Esophagus muscularis mucosa (tissue), 4 donors: ENCODE results near the gene TMEM53. TPM values are rescaled to one million over a fixed set of nuclear protein-coding genes. Genes with fewer than 3 reads are reported as not detected.

Experiments used
- DNase-seq: peaks from one replicate; pipeline ENCODE4 v3.0.0-alpha.2; 2017; ENCODE audit errors: extremely low spot score
- H3K27ac ChIP-seq, 4 donors: fragments of 200-600 bp; sonication (generic); replicated peaks in 1 of 4; 1 replicate in 3 of 4; 2 replicates in 1 of 4; pipeline ENCODE4 v1.5.1; 2016 to 2019; ENCODE audit warnings: mild to moderate bottlenecking in 1 of 4
- H3K27me3 ChIP-seq, 4 donors: fragments of 200-600 bp; sonication (generic); one replicate each; pipeline versions ENCODE4 v1.5.1 to v1.6.0; 2016 to 2019
- H3K36me3 ChIP-seq, 4 donors: fragments of 200-600 bp; sonication (generic); one replicate each; pipeline ENCODE4 v1.5.1; 2016 to 2019
- H3K4me1 ChIP-seq, 4 donors: fragments of 200-600 bp; sonication (generic); one replicate each; pipeline ENCODE4 v1.5.1; 2016 to 2019
- H3K4me3 ChIP-seq, 4 donors: fragments of 200-600 bp; sonication (generic); 1 replicate in 2 of 4; 2 replicates in 2 of 4; pipeline ENCODE4 v1.5.1; 2016 to 2019; ENCODE audit warnings: mild to moderate bottlenecking in 4 of 4, moderate library complexity in 1 of 4
- H3K9me3 ChIP-seq, 4 donors: fragments of 200-600 bp; sonication (generic); 1 replicate in 3 of 4; 2 replicates in 1 of 4; pipeline ENCODE4 v1.5.1; 2016 to 2019
- EP300 ChIP-seq: sonication (generic); formaldehyde crosslinking; IDR thresholded peaks from one replicate; pipeline ENCODE4 v1.6.1; 2017; ENCODE audit warnings: antibody characterized with exemption
- POLR2A ChIP-seq: fragments of 450-650 bp; IDR thresholded peaks from one replicate; pipeline ENCODE4 v1.6.1; 2017; ENCODE audit warnings: antibody characterized with exemption, moderate library complexity, mild to moderate bottlenecking, low read depth
- POLR2AphosphoS5 ChIP-seq, 2 donors: sonication (generic); formaldehyde crosslinking; IDR thresholded peaks; one replicate each; pipeline ENCODE4 v1.6.1; 2017; ENCODE audit warnings: antibody characterized with exemption in 2 of 2
- WGBS: methylation state at CpG from one replicate; pipeline ENCODE4 v1.1.5; 2018; 5-methylcytosine and 5-hydroxymethylcytosine counted together
- intact Hi-C: fragments of 100-400 bp; cut with DNase I; formaldehyde crosslinking; loops from one replicate; pipeline ENCODE4 v1.15.1; 2023
- total RNA-seq, 4 donors: library from RNA; depleted of rRNA; stranded (reverse); fragments of >200 nt; gene quantifications; one replicate each; pipeline versions ENCODE4 v1.1.0 to v1.2.1, GENCODE V29; 2016
- TF ChIP-seq, protein P1 (sequence below), 3 experiments: fragments of 200-600 bp in 2 of 3; fragments of 450-650 bp in 1 of 3; sonication (generic) in 2 of 3; IDR thresholded peaks; one replicate each; pipeline ENCODE4 v1.5.1; 2017 to 2019; ENCODE audit warnings: antibody characterized with exemption in 3 of 3, mild to moderate bottlenecking in 2 of 3, moderate library complexity in 1 of 3

Gene TMEM53
- total RNA-seq, 4 donors from 2014 or later, result 4.5 to 7.0 (median 5.7) TPM

GRCh38 chr1:44720281-44720680 is 46.0 kb upstream of the TMEM53 start:
- Histone ChIP-seq H3K9me3 (no peaks in the 10 kb centered on the region), H3K4me3 (no peak overlapping the region), H3K27ac (no peak overlapping the region), H3K4me1 (peaks cover 0 to 15% (median 10%) of the 10 kb centered on the region in 4 donors), H3K27me3 (peaks cover 0 to 12% (median 0%) of the 10 kb centered on the region in 4 donors), H3K36me3 (no peaks in the 10 kb centered on the region)
- TF ChIP-seq, protein P1, sequence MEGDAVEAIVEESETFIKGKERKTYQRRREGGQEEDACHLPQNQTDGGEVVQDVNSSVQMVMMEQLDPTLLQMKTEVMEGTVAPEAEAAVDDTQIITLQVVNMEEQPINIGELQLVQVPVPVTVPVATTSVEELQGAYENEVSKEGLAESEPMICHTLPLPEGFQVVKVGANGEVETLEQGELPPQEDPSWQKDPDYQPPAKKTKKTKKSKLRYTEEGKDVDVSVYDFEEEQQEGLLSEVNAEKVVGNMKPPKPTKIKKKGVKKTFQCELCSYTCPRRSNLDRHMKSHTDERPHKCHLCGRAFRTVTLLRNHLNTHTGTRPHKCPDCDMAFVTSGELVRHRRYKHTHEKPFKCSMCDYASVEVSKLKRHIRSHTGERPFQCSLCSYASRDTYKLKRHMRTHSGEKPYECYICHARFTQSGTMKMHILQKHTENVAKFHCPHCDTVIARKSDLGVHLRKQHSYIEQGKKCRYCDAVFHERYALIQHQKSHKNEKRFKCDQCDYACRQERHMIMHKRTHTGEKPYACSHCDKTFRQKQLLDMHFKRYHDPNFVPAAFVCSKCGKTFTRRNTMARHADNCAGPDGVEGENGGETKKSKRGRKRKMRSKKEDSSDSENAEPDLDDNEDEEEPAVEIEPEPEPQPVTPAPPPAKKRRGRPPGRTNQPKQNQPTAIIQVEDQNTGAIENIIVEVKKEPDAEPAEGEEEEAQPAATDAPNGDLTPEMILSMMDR (IDR thresholded peaks at IDR 0.05), result no peak
- TF ChIP-seq POLR2AphosphoS5 (IDR thresholded peaks at IDR 0.05) (no peak), POLR2A (no peak), EP300 (no peak)
- intact Hi-C loops, result no loop called here
- no peak for DNase-seq
- WGBS, result 83% methylated on average over 4 of the region's 4 CpGs

GRCh38 chr1:44719318-44719717 is 45.0 kb upstream of the TMEM53 start:
- Histone ChIP-seq H3K36me3 (no peaks in the 10 kb centered on the region), H3K27me3 (peaks cover 0 to 4% (median 0%) of the 10 kb centered on the region in 4 donors), H3K4me3 (no peak overlapping the region), H3K9me3 (no peaks in the 10 kb centered on the region), H3K4me1 (peaks cover 0 to 22% (median 17%) of the 10 kb centered on the region in 4 donors), H3K27ac (no peak overlapping the region)
- TF ChIP-seq, protein P1 (IDR thresholded peaks at IDR 0.05), result no peak
- no peak for TF ChIP-seq POLR2AphosphoS5 (IDR thresholded peaks at IDR 0.05)
- no peak for TF ChIP-seq EP300
- TF ChIP-seq POLR2A, result no peak
- intact Hi-C loops, result loop anchor here (10.0 kb wide), 1 partner anchor 585 kb away; no protein-coding TSS in a partner anchor
- no peak for DNase-seq
- 78% methylated on average over 5 of the region's 5 CpGs for WGBS

GRCh38 chr1:44718091-44718490 is 43.8 kb upstream of the TMEM53 start:
- no peak for TF ChIP-seq POLR2AphosphoS5 (IDR thresholded peaks at IDR 0.05)
- no peak for TF ChIP-seq POLR2A
- no peak for TF ChIP-seq EP300
- TF ChIP-seq, protein P1 (IDR thresholded peaks at IDR 0.05), result no peak
- Histone ChIP-seq H3K4me3 (no peak overlapping the region), H3K27me3 (no peaks in the 10 kb centered on the region), H3K27ac (no peak overlapping the region), H3K4me1 (peaks cover 0 to 22% (median 17%) of the 10 kb centered on the region in 4 donors), H3K36me3 (no peaks in the 10 kb centered on the region), H3K9me3 (no peaks in the 10 kb centered on the region)
- intact Hi-C loops, result loop anchor here (10.0 kb wide), 1 partner anchor 587 kb away; no protein-coding TSS in a partner anchor
- DNase-seq, result no peak
- WGBS, result 88% methylated on average over 6 of the region's 6 CpGs

- Histone ChIP-seq H3K4me1 (peaks cover 0 to 22% (median 17%) of the 10 kb centered on the region in 4 donors), H3K4me3 (no peak overlapping the region), H3K36me3 (no peaks in the 10 kb centered on the region), H3K27ac (peak overlapping the region in 1 of 4 donors; percentile 10), H3K27me3 (no peaks in the 10 kb centered on the region), H3K9me3 (no peaks in the 10 kb centered on the region)
- no peak for DNase-seq
- intact Hi-C loops, result loop anchor here (10.0 kb wide), 1 partner anchor 587 kb away; no protein-coding TSS in a partner anchor
- 40% methylated on average over 1 of the region's 1 CpG for WGBS
- no peak for TF ChIP-seq POLR2A
- TF ChIP-seq EP300, result no peak
- TF ChIP-seq POLR2AphosphoS5 (IDR thresholded peaks at IDR 0.05), result no peak
- TF ChIP-seq, protein P1 (IDR thresholded peaks at IDR 0.05), result no peak
Observed at GRCh38 chr1:44717653-44718052, 43.4 kb upstream of the TMEM53 start.

- TF ChIP-seq, protein P1 (IDR thresholded peaks at IDR 0.05), result no peak
- TF ChIP-seq POLR2A, result no peak
- TF ChIP-seq POLR2AphosphoS5 (IDR thresholded peaks at IDR 0.05), result no peak
- TF ChIP-seq EP300, result no peak
- Histone ChIP-seq H3K9me3 (no peaks in the 10 kb centered on the region), H3K27me3 (no peaks in the 10 kb centered on the region), H3K4me3 (no peak overlapping the region), H3K27ac (no peak overlapping the region), H3K36me3 (no peaks in the 10 kb centered on the region), H3K4me1 (peaks cover 0 to 22% (median 17%) of the 10 kb centered on the region in 4 donors)
- no peak for DNase-seq
- 83% methylated on average over 4 of the region's 4 CpGs for WGBS
- intact Hi-C loops, result loop anchor here (10.0 kb wide), 1 partner anchor 588 kb away; no protein-coding TSS in a partner anchor
Observed at GRCh38 chr1:44717156-44717555, 42.9 kb upstream of the TMEM53 start.
